ENCODE data around the gene SEMA3B.

Gene SEMA3B

DNA sequence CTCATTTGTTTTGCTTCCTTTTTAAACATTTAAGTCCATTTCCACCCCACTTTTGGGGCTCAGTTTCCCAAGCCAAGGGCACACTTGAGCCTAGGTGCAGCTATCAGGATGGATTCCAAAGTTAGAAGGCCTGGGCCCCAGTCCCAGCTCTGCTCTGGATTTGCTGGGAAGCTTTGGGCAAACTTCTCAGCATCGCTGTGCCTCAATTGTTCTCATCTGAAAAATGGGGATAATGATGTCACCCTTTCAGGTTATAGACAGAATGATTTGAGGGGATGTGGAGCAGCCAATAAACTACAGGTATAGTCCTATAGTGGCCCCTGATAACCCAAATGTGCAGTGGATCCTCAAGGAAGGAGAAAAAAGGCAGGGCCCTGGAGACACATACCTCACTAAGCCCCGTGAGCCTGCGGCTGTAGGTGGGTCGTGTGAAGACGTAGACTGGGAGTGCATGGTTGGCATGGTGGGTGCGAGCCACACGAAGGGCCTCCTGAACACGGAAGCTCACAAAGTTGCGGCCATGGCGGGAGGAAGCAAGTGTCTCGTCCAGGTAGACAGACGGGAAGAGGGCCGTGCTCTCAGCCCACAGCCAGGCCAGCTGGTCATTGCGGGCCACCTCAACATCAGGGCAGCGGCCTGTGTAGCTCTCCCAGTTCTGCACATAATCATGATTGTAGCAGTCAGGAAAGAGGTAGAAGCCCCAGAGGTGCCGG, 50.4 kb downstream of the SEMA3B start:
- DNase-seq = no peak

GRCh38 chr3:50319894-50320625, 51.1 kb downstream of the SEMA3B start:
- no peak for DNase-seq

DNA sequence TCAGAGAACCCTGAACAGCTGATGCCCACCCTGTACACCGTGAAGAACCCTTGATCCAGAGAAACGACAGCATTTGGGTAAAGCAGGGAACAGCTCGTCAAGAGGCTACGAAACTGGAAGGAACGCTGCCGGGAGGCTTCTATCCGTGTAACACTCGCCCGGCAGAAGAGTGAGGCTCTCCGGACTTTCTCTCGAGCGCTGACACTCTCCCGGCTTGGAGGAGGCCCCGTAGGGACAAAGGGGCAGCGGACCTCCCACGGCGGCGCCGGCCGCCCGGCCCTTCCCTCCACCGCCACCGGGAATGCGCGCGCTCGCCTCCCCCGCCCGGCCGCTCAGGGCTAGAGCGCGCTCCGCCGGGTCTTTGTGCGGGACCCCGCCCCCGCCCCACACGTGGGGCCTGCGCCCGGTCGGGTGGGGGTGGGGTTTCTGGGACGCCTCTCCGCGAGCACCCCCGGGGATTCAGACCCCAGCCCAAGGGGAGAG, 51.9 kb downstream of the SEMA3B start:
- DNase-seq = peak; percentile 20

DNA sequence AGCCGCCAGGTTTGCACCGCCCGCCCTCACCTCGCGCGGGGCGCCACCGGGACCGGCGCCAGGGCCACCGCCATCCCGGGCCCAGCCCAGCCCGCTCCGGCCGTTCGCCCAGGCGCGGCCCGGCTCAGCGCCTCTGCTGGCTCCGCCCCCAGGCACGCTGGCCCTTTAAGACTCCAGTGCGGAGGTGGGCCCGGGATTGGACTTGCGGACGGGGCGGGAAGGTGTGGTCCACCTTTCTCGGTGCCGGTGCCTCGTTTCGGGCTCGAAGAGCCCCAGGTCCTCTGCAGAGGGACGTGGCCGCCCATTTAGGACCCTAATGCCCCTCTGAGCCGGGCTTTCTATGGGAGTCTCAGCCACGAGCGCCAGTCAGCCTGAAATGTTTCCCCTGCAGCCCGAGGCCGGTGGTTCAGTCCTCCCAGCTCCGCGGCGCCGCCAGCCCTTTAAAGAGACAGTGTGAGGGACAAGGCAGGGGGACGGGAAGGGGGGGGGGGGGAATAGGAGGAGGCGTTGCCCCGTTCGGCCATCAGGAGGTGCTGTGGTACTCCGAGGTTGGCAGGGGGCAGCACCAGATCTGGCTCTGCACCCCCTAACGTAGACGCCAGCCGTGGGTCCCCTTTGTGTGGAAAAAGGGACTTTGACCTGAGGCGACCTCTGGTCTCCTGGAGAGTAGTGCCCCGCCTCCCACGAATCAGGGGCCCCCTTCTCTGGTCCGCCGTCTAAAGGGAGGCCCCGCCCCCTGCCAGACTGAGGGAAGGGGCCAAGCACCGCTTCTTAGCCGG, 52.6 kb downstream of the SEMA3B start:
- DNase-seq = peak; percentile 73

DNA sequence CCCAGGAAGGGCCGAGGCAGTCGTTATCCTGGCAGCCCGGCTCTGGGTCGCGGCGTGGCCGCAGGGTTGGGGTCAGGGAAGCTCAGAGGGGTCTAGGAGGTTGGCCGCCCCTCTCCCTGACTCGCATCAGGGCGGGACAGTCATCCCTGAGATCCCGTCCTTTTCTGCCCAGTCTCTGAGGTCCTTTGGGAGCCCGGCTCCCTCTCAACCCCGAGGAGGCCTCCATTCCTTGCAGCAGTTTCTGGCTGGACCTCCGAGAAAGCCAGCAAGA, 53.1 kb downstream of the SEMA3B start:
- no peak for DNase-seq

GRCh38 chr3:50322386-50323091, 53.6 kb downstream of the SEMA3B start, which contains the start of gene HYAL2:
HYAL2 (minus strand) TSS chr3:50322745; CDS start chr3:50320489, 2,256 bp downstream.
- DNase-seq = no peak

GRCh38 chr3:50323092-50323600, 54.2 kb downstream of the SEMA3B start:
- DNase-seq = no peak

DNA sequence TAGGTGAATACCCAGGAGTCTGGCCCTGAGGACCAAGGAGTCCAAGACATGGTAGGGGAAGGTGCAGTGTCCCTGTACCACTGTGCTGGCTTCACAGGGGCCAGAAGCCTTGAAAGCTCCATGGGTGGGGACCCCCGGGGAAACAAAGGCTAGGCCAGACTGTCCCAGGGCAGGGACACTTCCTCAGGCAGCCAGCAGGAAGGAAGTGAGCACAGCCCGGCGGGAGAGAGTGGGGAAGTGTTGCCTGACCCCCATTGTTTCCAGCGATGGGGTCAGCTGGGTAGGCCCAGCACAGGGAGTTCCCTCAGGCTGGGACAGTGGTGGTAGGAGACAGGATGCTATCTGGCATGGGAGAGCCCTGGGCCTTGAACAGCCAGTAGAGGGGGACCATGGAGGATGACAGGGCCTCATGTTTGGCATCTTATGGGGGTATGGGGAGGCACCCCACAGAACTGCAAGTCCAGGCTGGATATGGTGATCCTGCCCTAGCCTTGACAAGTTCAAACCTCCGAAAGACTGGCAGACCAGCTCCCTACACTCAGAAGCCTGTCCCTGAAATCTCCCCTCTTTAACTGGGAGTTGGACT, 54.8 kb downstream of the SEMA3B start:
- DNase-seq = no peak

DNA sequence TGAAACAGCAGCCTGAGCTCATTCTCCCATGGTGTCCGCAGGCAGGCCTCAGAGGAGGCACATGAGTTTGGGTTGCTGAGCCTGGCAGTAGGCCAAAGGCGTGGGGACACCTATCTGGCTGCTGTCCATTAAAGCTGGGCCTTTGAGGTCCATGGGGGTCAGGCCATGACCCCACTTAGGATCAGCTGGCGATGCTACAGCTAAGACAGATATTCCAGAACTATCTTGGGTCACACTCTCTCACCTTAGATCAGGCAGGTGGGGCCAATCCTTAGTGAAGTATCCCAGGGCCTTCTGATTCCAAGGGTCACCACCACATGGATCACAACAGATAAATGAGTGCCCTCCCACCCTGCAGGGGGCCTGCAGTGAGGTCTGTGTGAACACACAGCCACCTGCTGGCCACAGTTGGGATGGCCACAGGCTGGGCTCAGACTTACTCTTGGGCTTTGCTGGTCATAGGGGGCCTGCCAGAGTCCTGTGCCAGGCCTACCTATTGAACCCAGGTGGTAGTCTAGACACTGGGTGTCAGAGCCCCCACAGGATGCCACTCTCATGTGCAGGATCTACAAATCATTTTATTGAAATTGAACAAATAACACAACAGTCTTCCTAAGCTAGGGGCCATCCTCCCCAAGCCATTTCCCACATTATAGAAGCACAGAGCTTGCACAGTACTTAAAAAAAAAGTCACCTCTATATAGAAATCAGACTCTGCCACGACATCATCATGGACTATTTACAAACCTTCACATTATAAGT, 55.6 kb downstream of the SEMA3B start:
- DNase-seq = peak; percentile 11

DNA sequence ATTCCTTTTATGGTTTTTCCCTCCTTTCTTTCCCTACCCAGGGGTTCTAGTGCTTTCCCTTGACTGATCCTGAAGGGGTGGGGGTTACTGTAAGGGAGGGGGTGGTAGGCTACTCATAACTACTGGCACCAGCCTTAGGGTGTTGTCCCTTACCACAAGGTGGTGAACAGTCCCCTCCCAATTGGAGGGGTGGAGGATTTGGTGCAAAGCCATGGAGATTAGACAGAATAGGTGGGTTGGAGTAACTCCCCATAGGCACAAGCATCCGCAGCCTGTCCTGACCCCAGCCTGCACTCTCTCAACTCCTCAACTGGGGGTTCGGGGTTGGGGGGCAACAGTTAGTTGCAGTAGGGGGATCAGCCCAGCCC, 56.1 kb downstream of the SEMA3B start:
- no peak for DNase-seq

DNA sequence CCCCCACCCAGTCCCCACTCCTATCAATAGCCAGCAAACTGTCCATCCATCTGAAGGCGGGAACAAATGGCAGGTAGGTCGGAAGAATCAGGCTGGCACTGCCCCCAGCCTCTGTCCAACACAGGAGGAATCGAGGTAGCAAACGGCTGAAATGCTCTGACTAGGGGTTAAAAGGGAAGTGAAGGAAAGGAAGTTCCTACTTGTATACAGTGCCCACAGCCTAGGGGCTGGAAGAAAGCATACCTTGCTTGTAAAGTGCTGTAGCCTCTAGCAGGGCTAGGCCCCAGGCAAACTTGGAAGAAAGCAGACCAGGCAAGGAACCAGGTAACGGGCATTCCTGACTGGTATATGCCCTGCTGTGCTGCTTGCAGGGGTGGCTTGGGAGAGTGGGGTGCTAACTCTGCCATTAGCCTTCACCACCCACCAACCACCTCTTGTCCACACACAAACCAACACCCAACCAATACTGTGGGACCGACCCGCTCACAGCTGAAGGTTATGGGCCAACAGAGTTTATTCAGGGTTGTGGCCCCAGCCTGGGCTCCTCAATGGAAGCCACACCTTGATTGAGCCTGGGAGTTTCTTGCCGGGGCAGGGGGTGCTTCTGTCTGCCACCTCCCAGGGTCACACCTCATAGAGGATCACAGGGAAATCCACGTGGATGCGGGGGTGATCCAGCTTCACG, 56.7 kb downstream of the SEMA3B start:
- DNase-seq = no peak

DNA sequence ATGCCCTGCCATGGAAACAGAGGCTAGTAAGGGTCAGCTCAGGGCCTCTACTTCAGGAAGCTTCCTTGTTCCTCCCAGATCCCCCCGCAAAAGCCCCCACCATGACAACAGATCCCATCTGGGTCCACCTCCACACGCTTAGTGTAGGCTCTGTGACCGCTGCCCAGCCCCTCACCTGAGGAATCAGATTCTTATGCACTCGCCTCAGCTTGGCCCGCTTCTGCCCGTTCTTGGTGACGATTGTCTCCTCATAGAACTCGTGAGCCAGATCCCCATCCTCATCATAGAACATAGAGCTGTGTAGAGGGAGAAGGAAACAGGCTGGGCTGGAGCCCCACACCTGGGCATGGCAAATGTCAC, 57.2 kb downstream of the SEMA3B start:
- no peak for DNase-seq

DNA sequence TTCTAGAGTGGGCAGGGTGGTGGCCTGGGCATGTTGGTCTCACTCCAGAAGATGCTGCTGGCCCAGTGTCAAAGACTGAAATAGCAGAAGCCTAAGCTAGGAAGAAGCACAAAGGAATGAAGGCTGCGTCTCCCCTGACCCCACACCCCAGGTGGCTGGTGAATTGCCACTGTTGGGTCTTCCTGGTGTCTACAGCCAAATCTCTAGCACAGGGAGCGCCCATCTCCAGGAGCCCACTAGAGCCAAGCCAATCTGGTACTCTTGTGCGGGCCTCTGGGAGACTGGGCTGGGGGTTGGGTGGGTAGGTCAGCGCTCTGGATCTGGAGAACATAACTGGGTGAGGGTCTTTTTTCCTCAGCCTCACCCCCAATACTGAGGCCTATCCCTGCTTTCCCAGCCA, 58.2 kb downstream of the SEMA3B start:
- no peak for DNase-seq
